ENCODE results near the gene PTX4.
"Not testable (repeated sequence)": the region's sequence is repeated elsewhere in the genome, so short reads cannot be mapped to it uniquely, and the experiment has no call there.

The PTX4 gene

GRCh38 chr16:1444730-1445517 is 43.8 kb downstream of the PTX4 start:
- H3K4me3 Mint-ChIP-seq: no peak overlapping the region
- H3K4me1 Mint-ChIP-seq (ENCODE audit: low read depth): no peaks in the 10 kb centered on the region
- H3K27ac Mint-ChIP-seq: no peak overlapping the region
- no peaks in the 10 kb centered on the region for H3K36me3 Mint-ChIP-seq (ENCODE audit: low read depth)
- H3K9me3 Mint-ChIP-seq: no peaks in the 10 kb centered on the region
- H3K27me3 Mint-ChIP-seq: no peaks in the 10 kb centered on the region

- H3K36me3 Mint-ChIP-seq (ENCODE audit: low read depth): no peaks in the 10 kb centered on the region
- H3K27ac Mint-ChIP-seq: no peak within 1 kb of the TSS
- H3K4me1 Mint-ChIP-seq (ENCODE audit: low read depth): no peaks in the 10 kb centered on the region
- no peak within 1 kb of the TSS for H3K4me3 Mint-ChIP-seq
- no peaks in the 10 kb centered on the region for H3K9me3 Mint-ChIP-seq
- H3K27me3 Mint-ChIP-seq: no peaks in the 10 kb centered on the region
These were observed 44.6 kb downstream of the PTX4 start, which contains the start of gene CCDC154 for GRCh38 chr16:1443980-1444729. CCDC154 (minus strand) TSS chr16:1444556; CDS start chr16:1444322, 234 bp downstream.

GRCh38 chr16:1443403-1443973 is 45.3 kb downstream of the PTX4 start:
- no peaks in the 10 kb centered on the region for H3K27me3 Mint-ChIP-seq
- no peaks in the 10 kb centered on the region for H3K9me3 Mint-ChIP-seq
- H3K36me3 Mint-ChIP-seq (ENCODE audit: low read depth): no peaks in the 10 kb centered on the region
- H3K4me3 Mint-ChIP-seq: no peak overlapping the region
- no peaks in the 10 kb centered on the region for H3K4me1 Mint-ChIP-seq (ENCODE audit: low read depth)
- H3K27ac Mint-ChIP-seq: no peak overlapping the region

GRCh38 chr16:1442697-1443096 is 46.0 kb downstream of the PTX4 start:
- H3K27me3 Mint-ChIP-seq: no peaks in the 10 kb centered on the region
- H3K9me3 Mint-ChIP-seq: no peaks in the 10 kb centered on the region
- H3K4me3 Mint-ChIP-seq: no peak overlapping the region
- H3K36me3 Mint-ChIP-seq (ENCODE audit: low read depth): no peaks in the 10 kb centered on the region
- H3K4me1 Mint-ChIP-seq (ENCODE audit: low read depth): no peaks in the 10 kb centered on the region
- no peak overlapping the region for H3K27ac Mint-ChIP-seq

- H3K9me3 Mint-ChIP-seq: no peaks in the 10 kb centered on the region
- no peak overlapping the region for H3K27ac Mint-ChIP-seq
- H3K27me3 Mint-ChIP-seq: no peaks in the 10 kb centered on the region
- H3K4me3 Mint-ChIP-seq: no peak overlapping the region
- no peaks in the 10 kb centered on the region for H3K4me1 Mint-ChIP-seq (ENCODE audit: low read depth)
- no peaks in the 10 kb centered on the region for H3K36me3 Mint-ChIP-seq (ENCODE audit: low read depth)
These were observed 47.3 kb downstream of the PTX4 start for GRCh38 chr16:1441391-1441829.

GRCh38 chr16:1439699-1440074 is 49.1 kb downstream of the PTX4 start:
- not testable (repeated sequence) for H3K9me3 Mint-ChIP-seq; H3K4me3 Mint-ChIP-seq; H3K27me3 Mint-ChIP-seq; H3K27ac Mint-ChIP-seq; H3K4me1 Mint-ChIP-seq (ENCODE audit: low read depth); H3K36me3 Mint-ChIP-seq (ENCODE audit: low read depth)

GRCh38 chr16:1439058-1439698 is 49.6 kb downstream of the PTX4 start:
- Mint-ChIP-seq H3K36me3 (ENCODE audit: low read depth) (no peaks in the 10 kb centered on the region), H3K27ac (no peak overlapping the region), H3K27me3 (no peaks in the 10 kb centered on the region), H3K4me1 (ENCODE audit: low read depth) (no peaks in the 10 kb centered on the region), H3K4me3 (no peak overlapping the region), H3K9me3 (no peaks in the 10 kb centered on the region)

- no peak overlapping the region for H3K27ac Mint-ChIP-seq
- no peaks in the 10 kb centered on the region for H3K36me3 Mint-ChIP-seq (ENCODE audit: low read depth)
- H3K4me1 Mint-ChIP-seq (ENCODE audit: low read depth): no peaks in the 10 kb centered on the region
- H3K4me3 Mint-ChIP-seq: no peak overlapping the region
- H3K9me3 Mint-ChIP-seq: no peaks in the 10 kb centered on the region
- H3K27me3 Mint-ChIP-seq: no peaks in the 10 kb centered on the region
These were observed 50.3 kb downstream of the PTX4 start for GRCh38 chr16:1438229-1439057.

- Mint-ChIP-seq H3K27me3 (no peaks in the 10 kb centered on the region), H3K9me3 (no peaks in the 10 kb centered on the region), H3K36me3 (ENCODE audit: low read depth) (no peaks in the 10 kb centered on the region), H3K4me1 (ENCODE audit: low read depth) (no peaks in the 10 kb centered on the region), H3K4me3 (no peak overlapping the region), H3K27ac (no peak overlapping the region)
These were observed 51.1 kb downstream of the PTX4 start for GRCh38 chr16:1437606-1438005.

GRCh38 chr16:1436731-1437355 is 51.9 kb downstream of the PTX4 start:
- peaks cover 4% of the 10 kb centered on the region for H3K4me1 Mint-ChIP-seq (ENCODE audit: low read depth)
- no peaks in the 10 kb centered on the region for H3K27me3 Mint-ChIP-seq
- no peaks in the 10 kb centered on the region for H3K36me3 Mint-ChIP-seq (ENCODE audit: low read depth)

GRCh38 chr16:1435921-1436697 is 52.6 kb downstream of the PTX4 start:
- peaks cover 4% of the 10 kb centered on the region for H3K4me1 Mint-ChIP-seq (ENCODE audit: low read depth)
- no peaks in the 10 kb centered on the region for H3K36me3 Mint-ChIP-seq (ENCODE audit: low read depth)
- no peaks in the 10 kb centered on the region for H3K27me3 Mint-ChIP-seq
- H3K9me3 Mint-ChIP-seq: no peaks in the 10 kb centered on the region
- H3K4me3 Mint-ChIP-seq: no peak overlapping the region
- H3K27ac Mint-ChIP-seq: no peak overlapping the region

More at GRCh38 chr16:1436731-1437355, 51.9 kb downstream of the PTX4 start:
- Mint-ChIP-seq H3K9me3 (no peaks in the 10 kb centered on the region), H3K27ac (no peak overlapping the region), H3K4me3 (no peak overlapping the region)
